C4-2B (cell line): ENCODE data around the gene SRRT.
"Not testable (repeated sequence)": the region's sequence is repeated elsewhere in the genome, so short reads cannot be mapped to it uniquely, and the experiment has no call there.

Experiments
- CTCF ChIP-seq: fragments of 450-650 bp; conservative IDR thresholded peaks from 2 replicates; pipeline ENCODE4 v1.5.1; 2017; ENCODE audit warnings: mild to moderate bottlenecking
- ZFX ChIP-seq: fragments of 450-650 bp; IDR thresholded peaks from 2 replicates; pipeline ENCODE4 v1.6.1; 2017

GRCh38 chr7:100923616-100924015, 48.7 kb downstream of the SRRT start:
- not testable (repeated sequence) for TF ChIP-seq CTCF, ZFX
